PC-9 (cell line): ENCODE measurements around the gene TTBK2. TPM values are rescaled to one million over a fixed set of nuclear protein-coding genes. Genes with fewer than 3 reads are reported as not detected.

Experiments
- BruUV-seq: library from RNA; stranded (reverse); fragments of 400-500 nt; replicated peaks from 2 replicates; lab custom pipeline; 2021; lab: Mats Ljungman, UMichigan
- CTCF ChIA-PET: fragments of 300-600 bp; sonication (Branson Sonifier 250); formaldehyde crosslinking; loops from one replicate; lab custom pipeline; 2022; ENCODE audit warnings: antibody characterized with exemption; lab: Charles Lee
- POLR2A ChIA-PET: fragments of 300-600 bp; sonication (Branson Sonifier 250); formaldehyde crosslinking; loops from one replicate; lab custom pipeline; 2022; ENCODE audit warnings: antibody characterized with exemption; ENCODE audit not compliant: unreplicated experiment; lab: Charles Lee
- DNase-seq, 2 experiments: peaks; one replicate each; pipeline versions ENCODE4 v3.0.0 to v3.0.0-alpha.2; 2015 to 2022; ENCODE audit warnings: mixed read lengths in 1 of 2
- H2AFZ ChIP-seq: fragments of 200-600 bp; sonication (generic); 2 replicates; pipeline ENCODE4 v1.8.1; 2017; ENCODE audit warnings: antibody characterized with exemption
- H3F3A ChIP-seq: fragments of 200-600 bp; sonication (generic); 2 replicates; pipeline ENCODE4 v1.8.1; 2017; ENCODE audit warnings: antibody characterized with exemption, mild to moderate bottlenecking, low read depth; ENCODE audit not compliant: insufficient read depth
- H3K27ac ChIP-seq: fragments of 200-600 bp; sonication (generic); 2 replicates; pipeline ENCODE4 v1.6.1; 2016; ENCODE audit warnings: mixed run types
- H3K27me3 ChIP-seq: fragments of 200-600 bp; sonication (generic); 2 replicates; pipeline ENCODE4 v1.6.1; 2016; ENCODE audit warnings: low read depth, mixed run types; ENCODE audit not compliant: insufficient read depth
- H3K36me3 ChIP-seq: fragments of 200-600 bp; sonication (generic); 2 replicates; pipeline ENCODE4 v1.6.1; 2016; ENCODE audit warnings: low read depth, mixed run types
- H3K4me1 ChIP-seq: fragments of 200-600 bp; sonication (generic); replicated peaks from 2 replicates; pipeline ENCODE4 v1.6.1; 2016; ENCODE audit warnings: mixed run types; ENCODE audit not compliant: insufficient read depth
- H3K4me2 ChIP-seq: fragments of 200-600 bp; sonication (generic); 2 replicates; pipeline ENCODE4 v1.6.1; 2017; ENCODE audit warnings: mixed run types
- H3K4me3 ChIP-seq: fragments of 200-600 bp; sonication (generic); 2 replicates; pipeline ENCODE4 v1.6.1; 2016; ENCODE audit warnings: mixed run types
- H3K79me2 ChIP-seq: fragments of 200-600 bp; sonication (generic); 2 replicates; pipeline ENCODE4 v1.6.1; 2017; ENCODE audit warnings: low read depth, mixed run types
- H3K9me2 ChIP-seq: fragments of 200-600 bp; sonication (generic); 2 replicates; pipeline ENCODE4 v1.8.1; 2017; ENCODE audit warnings: mild to moderate bottlenecking; ENCODE audit not compliant: insufficient read depth
- H3K9me3 ChIP-seq: fragments of 200-600 bp; sonication (generic); 2 replicates; pipeline ENCODE4 v1.8.1; 2016; ENCODE audit warnings: low read depth; ENCODE audit not compliant: insufficient read depth
- H4K20me1 ChIP-seq: fragments of 200-600 bp; sonication (generic); 2 replicates; pipeline ENCODE4 v1.8.1; 2017; ENCODE audit not compliant: insufficient read depth
- EZH2 ChIP-seq: fragments of 200-600 bp; sonication (generic); IDR thresholded peaks from 2 replicates; pipeline ENCODE4 v1.8.0; 2017; ENCODE audit warnings: antibody characterized with exemption, low read depth
- intact Hi-C: fragments of 100-400 bp; cut with micrococcal nuclease; formaldehyde crosslinking; loops from one replicate; pipeline ENCODE4 v1.10.0; 2022; ENCODE audit not compliant: unreplicated experiment
- total RNA-seq: library from RNA; stranded (reverse); gene quantifications from 2 replicates; pipeline ENCODE4 v1.2.3, GENCODE V29; 2021
- TF ChIP-seq, protein P1 (sequence below): fragments of 200-600 bp; sonication (generic); conservative IDR thresholded peaks from 2 replicates; pipeline ENCODE4 v1.6.1; 2017; ENCODE audit warnings: mixed run types, antibody characterized with exemption, mild to moderate bottlenecking, moderate library complexity

Gene TTBK2
- total RNA-seq, 1 experiment from 2014 or later = 22.6 TPM

- Histone ChIP-seq H3K4me1 (no peaks in the 10 kb centered on the region), H3K27ac (no peak overlapping the region), H3K4me2 (no peak overlapping the region), H3K79me2 (no peaks in the 10 kb centered on the region), H3K36me3 (no peaks in the 10 kb centered on the region), H3K4me3 (no peak overlapping the region), H3K9me3 (no peaks in the 10 kb centered on the region), H3F3A (no peaks in the 10 kb centered on the region), H3K9me2 (no peaks in the 10 kb centered on the region), H4K20me1 (no peaks in the 10 kb centered on the region), H3K27me3 (no peaks in the 10 kb centered on the region), H2AFZ (no peak overlapping the region)
- TF ChIP-seq, protein P1, sequence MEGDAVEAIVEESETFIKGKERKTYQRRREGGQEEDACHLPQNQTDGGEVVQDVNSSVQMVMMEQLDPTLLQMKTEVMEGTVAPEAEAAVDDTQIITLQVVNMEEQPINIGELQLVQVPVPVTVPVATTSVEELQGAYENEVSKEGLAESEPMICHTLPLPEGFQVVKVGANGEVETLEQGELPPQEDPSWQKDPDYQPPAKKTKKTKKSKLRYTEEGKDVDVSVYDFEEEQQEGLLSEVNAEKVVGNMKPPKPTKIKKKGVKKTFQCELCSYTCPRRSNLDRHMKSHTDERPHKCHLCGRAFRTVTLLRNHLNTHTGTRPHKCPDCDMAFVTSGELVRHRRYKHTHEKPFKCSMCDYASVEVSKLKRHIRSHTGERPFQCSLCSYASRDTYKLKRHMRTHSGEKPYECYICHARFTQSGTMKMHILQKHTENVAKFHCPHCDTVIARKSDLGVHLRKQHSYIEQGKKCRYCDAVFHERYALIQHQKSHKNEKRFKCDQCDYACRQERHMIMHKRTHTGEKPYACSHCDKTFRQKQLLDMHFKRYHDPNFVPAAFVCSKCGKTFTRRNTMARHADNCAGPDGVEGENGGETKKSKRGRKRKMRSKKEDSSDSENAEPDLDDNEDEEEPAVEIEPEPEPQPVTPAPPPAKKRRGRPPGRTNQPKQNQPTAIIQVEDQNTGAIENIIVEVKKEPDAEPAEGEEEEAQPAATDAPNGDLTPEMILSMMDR = no peak
- no peak for TF ChIP-seq EZH2
- BruUV-seq = no TSS peak
- no peak for DNase-seq
- intact Hi-C loops = no loop called here
- CTCF ChIA-PET = interaction anchor here (0.6 kb wide), 1 partner anchor 28 kb away, joined by 7 read pairs; no protein-coding TSS in a partner anchor
- POLR2A ChIA-PET = no interaction called here
Observed at GRCh38 chr15:42785569-42785968, 135.0 kb downstream of the TTBK2 start.

- H3K9me2 ChIP-seq = no peaks in the 10 kb centered on the region
- no peaks in the 10 kb centered on the region for H3K27me3 ChIP-seq
- no peak overlapping the region for H3K27ac ChIP-seq
- H3K36me3 ChIP-seq = no peaks in the 10 kb centered on the region
- H3K4me1 ChIP-seq = no peaks in the 10 kb centered on the region
- no peak for TF ChIP-seq EZH2
- TF ChIP-seq, protein P1 = no peak
- H3K4me3 ChIP-seq = no peak overlapping the region
- ChIA-PET CTCF (interaction anchor here (0.6 kb wide), 1 partner anchor 29 kb away, joined by 7 read pairs; no protein-coding TSS in a partner anchor), POLR2A (no interaction called here)
- no peaks in the 10 kb centered on the region for H3K79me2 ChIP-seq
- BruUV-seq = no TSS peak
- no peaks in the 10 kb centered on the region for H3K9me3 ChIP-seq
- no peaks in the 10 kb centered on the region for H4K20me1 ChIP-seq
- H3K4me2 ChIP-seq = no peak overlapping the region
- intact Hi-C loops = no loop called here
- H3F3A ChIP-seq = no peaks in the 10 kb centered on the region
- H2AFZ ChIP-seq = no peak overlapping the region
- DNase-seq = no peak
Observed at GRCh38 chr15:42784705-42785104, 135.9 kb downstream of the TTBK2 start.

DNA sequence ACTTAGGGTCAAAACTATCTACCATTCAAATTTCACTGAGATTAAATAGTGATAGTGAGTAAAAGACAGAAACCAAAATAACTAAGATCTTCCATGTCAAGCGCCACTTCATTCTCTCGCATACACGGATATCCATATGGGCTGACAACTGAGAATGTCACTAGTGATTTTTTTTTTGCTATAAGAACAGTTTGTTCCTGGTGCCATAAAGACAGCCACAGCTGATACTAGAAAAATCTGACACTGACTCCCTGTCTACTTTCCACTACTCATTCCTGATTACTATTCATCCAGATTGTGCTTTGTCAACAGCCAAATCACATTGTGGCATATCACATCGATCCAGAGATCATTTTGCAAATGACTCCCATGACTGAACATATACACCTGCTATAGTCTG is 137.9 kb downstream of the TTBK2 start:
- Histone ChIP-seq H3F3A (no peaks in the 10 kb centered on the region), H3K4me3 (no peak overlapping the region), H3K9me2 (no peaks in the 10 kb centered on the region), H3K27me3 (no peaks in the 10 kb centered on the region), H2AFZ (no peak overlapping the region), H3K9me3 (no peaks in the 10 kb centered on the region), H3K4me1 (no peaks in the 10 kb centered on the region), H3K79me2 (no peaks in the 10 kb centered on the region), H4K20me1 (no peaks in the 10 kb centered on the region), H3K4me2 (no peak overlapping the region), H3K36me3 (no peaks in the 10 kb centered on the region), H3K27ac (no peak overlapping the region)
- no TSS peak for BruUV-seq
- no peak for DNase-seq
- intact Hi-C loops = no loop called here
- CTCF ChIA-PET = no interaction called here
- POLR2A ChIA-PET = no interaction called here
- TF ChIP-seq, protein P1 = no peak
- TF ChIP-seq EZH2 = no peak
